ENCODE measurements around the gene NUP62.
"Not testable (repeated sequence)": the region's sequence is repeated elsewhere in the genome, so short reads cannot be mapped to it uniquely, and the experiment has no call there.

The NUP62 gene

GRCh38 chr19:49950956-49951526 is 21.7 kb upstream of the NUP62 start:
- no peak for DNase-seq

DNA sequence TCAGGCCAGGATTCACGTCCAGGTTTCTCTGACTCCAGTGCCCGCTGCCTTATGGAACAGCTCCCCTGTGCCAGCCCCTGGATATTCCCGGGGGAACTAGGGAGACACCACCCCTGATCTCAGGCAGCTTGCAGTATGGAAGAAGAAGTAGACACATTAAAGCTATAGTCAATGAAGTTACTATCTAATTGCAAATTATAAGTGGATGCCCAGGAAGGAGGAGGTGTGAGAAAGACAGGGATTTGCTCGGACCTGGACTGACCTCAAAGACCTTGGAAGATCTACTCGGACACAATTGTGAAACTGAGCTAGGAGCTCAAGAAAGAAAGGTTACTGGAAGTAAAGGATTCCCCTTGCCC is 21.3 kb upstream of the NUP62 start:
- no peak for DNase-seq

DNA sequence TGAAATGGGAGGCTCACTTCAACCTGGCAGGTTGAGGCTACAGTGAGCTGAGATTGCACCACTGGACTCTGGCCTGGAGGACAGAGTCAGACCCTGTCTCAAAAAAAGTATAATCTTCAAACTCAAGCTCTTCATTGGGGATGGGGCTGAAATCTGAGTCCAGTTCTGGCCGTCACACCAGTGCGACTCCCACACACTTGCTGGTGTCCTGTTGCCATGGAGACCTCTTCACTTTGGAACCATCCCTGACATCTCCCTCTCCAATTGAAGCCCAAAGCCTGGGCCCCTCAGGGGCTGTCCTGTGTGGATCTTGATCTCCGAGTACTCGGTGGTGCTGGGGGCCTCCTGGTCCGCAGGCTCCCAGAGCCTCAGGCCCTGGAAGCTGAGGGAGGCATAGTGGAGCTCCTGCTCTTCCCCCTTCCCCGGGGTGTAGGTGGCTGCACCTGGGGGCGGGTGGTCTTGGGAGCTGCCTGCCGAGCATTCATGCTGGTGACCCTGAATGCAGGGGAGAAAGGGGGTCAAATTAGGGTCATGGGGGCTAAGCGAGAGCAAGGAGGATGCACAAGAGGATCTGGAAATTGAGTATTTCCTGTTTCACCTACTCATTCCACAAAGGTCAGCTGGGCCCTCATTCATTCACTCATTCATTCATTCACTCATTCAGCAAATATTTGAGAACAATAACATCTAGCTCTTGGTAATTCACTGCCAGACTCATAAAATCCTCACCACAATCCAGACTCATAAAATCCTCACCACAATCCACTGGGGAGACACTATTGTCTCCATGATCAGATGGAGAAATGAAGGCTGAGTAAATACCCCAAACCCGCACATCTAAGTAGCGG is 20.7 kb upstream of the NUP62 start:
- no peak for DNase-seq

- DNase-seq = no peak
These were observed 17.1 kb upstream of the NUP62 start for GRCh38 chr19:49946415-49946814.

- DNase-seq = not testable (repeated sequence)
These were observed 15.3 kb upstream of the NUP62 start for GRCh38 chr19:49944567-49944966.

- DNase-seq = no peak
These were observed 11.1 kb upstream of the NUP62 start for GRCh38 chr19:49940482-49940791.

- no peak for DNase-seq
These were observed 10.6 kb upstream of the NUP62 start for GRCh38 chr19:49939721-49940481.

GRCh38 chr19:49938662-49939061 is 9.4 kb upstream of the NUP62 start:
- DNase-seq = no peak

GRCh38 chr19:49937750-49938381 is 8.6 kb upstream of the NUP62 start:
- DNase-seq = peak; percentile 78

- DNase-seq = no peak
These were observed 7.2 kb upstream of the NUP62 start for GRCh38 chr19:49936549-49936948.

GRCh38 chr19:49933643-49934042 is 4.3 kb upstream of the NUP62 start:
- DNase-seq = no peak

GRCh38 chr19:49932731-49933131 is 3.4 kb upstream of the NUP62 start:
- DNase-seq = no peak

- peak; percentile 65 for DNase-seq
These were observed 2.7 kb upstream of the NUP62 start for GRCh38 chr19:49932041-49932451.

- no peak for DNase-seq
These were observed 2.2 kb upstream of the NUP62 start for GRCh38 chr19:49931293-49932040.

DNA sequence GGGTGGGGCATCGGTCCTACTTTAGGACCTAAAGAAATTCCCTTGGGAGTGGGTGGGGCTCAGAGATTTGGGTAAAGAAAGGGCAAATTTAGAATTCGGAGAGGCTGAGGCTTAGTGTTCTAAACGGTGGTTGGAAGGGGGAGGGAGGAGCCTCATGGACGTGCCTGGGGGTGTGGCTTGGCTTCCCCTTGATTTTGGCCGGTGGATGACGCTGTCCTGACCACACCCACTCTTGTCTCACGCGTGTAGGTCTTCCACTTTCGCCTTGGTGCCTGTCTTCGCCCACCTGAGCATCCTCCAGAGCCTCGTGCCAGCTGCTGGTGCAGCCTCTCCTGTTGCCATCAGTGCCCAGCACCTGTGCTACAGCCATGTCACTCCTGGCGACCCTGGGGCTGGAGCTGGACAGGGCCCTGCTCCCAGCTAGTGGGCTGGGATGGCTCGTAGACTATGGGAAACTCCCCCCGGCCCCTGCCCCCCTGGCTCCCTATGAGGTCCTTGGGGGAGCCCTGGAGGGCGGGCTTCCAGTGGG is 1.2 kb upstream of the NUP62 start:
- no peak for DNase-seq

GRCh38 chr19:49929611-49930482 is 543 bp upstream of the NUP62 start:
- peak; percentile 88 for DNase-seq

- DNase-seq = no peak
These were observed 1.6 kb downstream of the NUP62 start for GRCh38 chr19:49927526-49928264.

GRCh38 chr19:49926515-49926914 is 2.8 kb downstream of the NUP62 start:
- no peak for DNase-seq

DNA sequence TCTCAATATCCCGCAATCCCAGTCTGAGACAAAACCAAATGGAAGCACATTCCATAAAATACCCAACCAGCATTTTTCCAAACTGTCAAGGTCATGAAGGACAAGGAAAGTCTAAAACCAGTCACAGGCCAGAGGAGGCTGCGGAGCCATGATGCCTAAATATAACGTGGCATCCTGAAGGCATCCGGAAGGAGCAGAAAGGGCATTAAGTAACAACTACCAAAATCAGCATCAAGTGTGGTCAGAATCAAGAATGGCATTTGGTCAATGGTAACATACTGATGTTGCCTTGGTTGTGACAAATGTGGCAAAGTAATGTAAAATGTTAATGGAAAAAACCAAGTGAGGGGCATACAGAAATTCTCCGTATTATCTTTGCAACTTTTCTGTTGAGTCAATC is 3.8 kb downstream of the NUP62 start:
- DNase-seq = no peak

DNA sequence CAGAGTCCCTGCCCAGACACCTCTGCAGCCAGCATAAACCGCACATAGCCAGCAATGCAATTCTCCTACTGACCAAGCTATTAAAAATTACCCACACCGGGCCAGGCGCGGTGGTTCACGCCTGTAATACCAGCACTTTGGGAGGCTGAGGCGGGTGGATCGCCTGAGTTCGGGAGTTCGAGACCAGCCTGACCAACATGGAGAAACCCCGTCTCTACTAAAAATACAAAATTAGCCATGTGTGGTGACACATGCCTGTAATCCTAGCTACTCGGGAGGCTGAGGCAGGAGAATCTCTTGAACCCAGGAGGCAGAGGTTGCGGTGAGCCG is 4.5 kb downstream of the NUP62 start:
- DNase-seq = not testable (repeated sequence)

All from kidney glomerular epithelial cell (primary cell).